H1 (cell line): ENCODE data around the gene CCER1. TPM values are rescaled to one million over a fixed set of nuclear protein-coding genes. Genes with fewer than 3 reads are reported as not detected.

ENCODE experiments used
- CTCF ChIA-PET: fragments of 300-600 bp; sonication (Branson Sonifier 250); formaldehyde crosslinking; loops from one replicate; lab custom pipeline; 2021; ENCODE audit not compliant: partially characterized antibody; lab: Charles Lee
- POLR2A ChIA-PET: fragments of 300-600 bp; sonication (Branson Sonifier 250); formaldehyde crosslinking; loops from one replicate; lab custom pipeline; 2021; ENCODE audit warnings: inconsistent platforms; ENCODE audit not compliant: partially characterized antibody; lab: Charles Lee
- DNase-seq, 2 experiments: peaks; one replicate each; pipeline versions ENCODE4 v3.0.0 to v3.0.0-alpha.2; 2010 to 2022; ENCODE audit warnings: low spot score in 2 of 2, low read depth in 1 of 2, mixed read lengths in 1 of 2
- FAIRE-seq: peaks from 2 replicates; lab custom pipeline; 2011; peaks lifted over from hg19 to GRCh38; lab: Jason Lieb, UNC
- H2AFZ ChIP-seq: 2 replicates; pipeline ENCODE4 v1.8.1; 2012; ENCODE audit warnings: low read length, inconsistent platforms
- H2AK5ac ChIP-seq: 2 replicates; pipeline ENCODE4 v1.6.1; 2013; ENCODE audit warnings: low read depth, low read length
- H2BK120ac ChIP-seq: replicated peaks from 2 replicates; pipeline ENCODE3; 2013; ENCODE audit warnings: low read depth, low read length, inconsistent platforms
- H2BK12ac ChIP-seq: 2 replicates; pipeline ENCODE4 v1.6.1; 2013; ENCODE audit warnings: low read depth, low read length
- H2BK15ac ChIP-seq: 2 replicates; pipeline ENCODE4 v1.6.1; 2013; ENCODE audit warnings: low read length
- H2BK20ac ChIP-seq: 2 replicates; pipeline ENCODE4 v1.6.1; 2013; ENCODE audit warnings: low read length
- H2BK5ac ChIP-seq: 2 replicates; pipeline ENCODE4 v1.6.1; 2013; ENCODE audit warnings: low read depth, low read length
- H3K14ac ChIP-seq: 2 replicates; pipeline ENCODE4 v1.6.1; 2013; ENCODE audit warnings: inconsistent platforms; ENCODE audit not compliant: insufficient read length
- H3K18ac ChIP-seq: 2 replicates; pipeline ENCODE4 v1.6.1; 2013; ENCODE audit warnings: low read length; ENCODE audit errors: extremely low read depth
- H3K23ac ChIP-seq: 2 replicates; pipeline ENCODE4 v1.6.1; 2013; ENCODE audit warnings: inconsistent platforms; ENCODE audit not compliant: insufficient read length
- H3K23me2 ChIP-seq: 2 replicates; pipeline ENCODE4 v1.6.1; 2013; ENCODE audit warnings: low read depth, low read length
- H3K27ac ChIP-seq: 2 replicates; pipeline ENCODE4 v1.6.1; 2011; ENCODE audit warnings: low read depth, low read length, inconsistent platforms
- H3K27me3 ChIP-seq, 4 experiments: replicated peaks in 1 of 4; 1 replicate in 1 of 4; 2 replicates in 3 of 4; pipeline versions ENCODE4 v1.6.1 to v1.8.1; 2011 to 2013; ENCODE audit warnings: low read length in 3 of 4, mild to moderate bottlenecking in 3 of 4, inconsistent platforms in 2 of 4, mixed read lengths in 2 of 4, moderate library complexity in 1 of 4; ENCODE audit not compliant: control insufficient read depth in 3 of 4, insufficient read depth in 3 of 4; ENCODE audit errors: extremely low read depth in 1 of 4
- H3K36me3 ChIP-seq, 4 experiments: 2 replicates each; pipeline versions ENCODE4 v1.6.1 to v1.8.1; 2011 to 2013; ENCODE audit warnings: mild to moderate bottlenecking in 4 of 4, low read length in 3 of 4, moderate library complexity in 2 of 4, control low read depth in 1 of 4, inconsistent platforms in 1 of 4; ENCODE audit not compliant: insufficient read depth in 4 of 4, control insufficient read depth in 2 of 4
- H3K4ac ChIP-seq: replicated peaks from 2 replicates; pipeline ENCODE3; 2013; ENCODE audit warnings: low read length, low read depth, mixed read lengths, inconsistent platforms; ENCODE audit not compliant: insufficient read length
- H3K4me1 ChIP-seq, 4 experiments: replicated peaks in 1 of 4; 1 replicate in 1 of 4; 2 replicates in 3 of 4; pipeline versions ENCODE4 v1.6.1 to v1.8.1; 2011 to 2013; ENCODE audit warnings: low read length in 3 of 4, inconsistent platforms in 2 of 4, mixed read lengths in 1 of 4; ENCODE audit not compliant: insufficient read depth in 4 of 4, control insufficient read depth in 3 of 4
- H3K4me2 ChIP-seq, 2 experiments: 2 replicates each; pipeline versions ENCODE4 v1.6.1 to v1.8.1; 2011 to 2013; ENCODE audit warnings: low read depth in 2 of 2, low read length in 2 of 2, control low read depth in 1 of 2, inconsistent platforms in 1 of 2, mild to moderate bottlenecking in 1 of 2; ENCODE audit not compliant: insufficient read depth in 1 of 2
- H3K4me3 ChIP-seq, 4 experiments: fragments of 200-600, 300-600 bp in 1 of 4; sonication (generic), shearing (Covaris generic), sonication (Bioruptor Twin) in 1 of 4; 2 replicates each; pipeline versions ENCODE4 v1.5.1 to v1.8.1; 2011 to 2016; ENCODE audit warnings: low read length in 4 of 4, low read depth in 3 of 4, control low read depth in 2 of 4, inconsistent platforms in 2 of 4, mild to moderate bottlenecking in 2 of 4, mixed read lengths in 1 of 4, moderate library complexity in 1 of 4; ENCODE audit not compliant: insufficient read depth in 2 of 4; ENCODE audit errors: extremely low read depth in 1 of 4
- H3K56ac ChIP-seq: replicated peaks from 2 replicates; pipeline ENCODE3; 2013; ENCODE audit warnings: low read depth, mild to moderate bottlenecking, mixed read lengths, low read length, inconsistent platforms; ENCODE audit not compliant: insufficient read length
- H3K79me1 ChIP-seq: 2 replicates; pipeline ENCODE4 v1.6.1; 2013; ENCODE audit warnings: low read depth, low read length, control low read depth
- H3K79me2 ChIP-seq, 2 experiments: 2 replicates each; pipeline versions ENCODE4 v1.6.1 to v1.8.1; 2012 to 2013; ENCODE audit warnings: low read length in 2 of 2, mild to moderate bottlenecking in 2 of 2, inconsistent platforms in 1 of 2; ENCODE audit not compliant: insufficient read depth in 2 of 2, control insufficient read depth in 1 of 2
- H3K9ac ChIP-seq, 4 experiments: replicated peaks in 1 of 4; 1 replicate in 1 of 4; 2 replicates in 3 of 4; pipeline versions ENCODE4 v1.6.1 to v1.8.1; 2011 to 2013; ENCODE audit warnings: low read depth in 3 of 4, low read length in 3 of 4, control low read depth in 2 of 4, mild to moderate bottlenecking in 2 of 4, moderate library complexity in 2 of 4, inconsistent platforms in 1 of 4; ENCODE audit errors: extremely low read depth in 1 of 4
- H3K9me3 ChIP-seq, 2 experiments: 2 replicates each; pipeline versions ENCODE4 v1.6.1 to v1.8.1; 2012 to 2013; ENCODE audit warnings: mild to moderate bottlenecking in 2 of 2, moderate library complexity in 2 of 2, control low read depth in 1 of 2, inconsistent platforms in 1 of 2, low read depth in 1 of 2, low read length in 1 of 2, mixed read lengths in 1 of 2; ENCODE audit not compliant: insufficient read depth in 2 of 2
- H4K20me1 ChIP-seq, 2 experiments: replicated peaks in 1 of 2; 2 replicates each; pipeline versions ENCODE3 to v1.8.1; 2011 to 2013; ENCODE audit warnings: inconsistent platforms in 2 of 2, low read length in 2 of 2, mild to moderate bottlenecking in 1 of 2; ENCODE audit not compliant: insufficient read depth in 2 of 2, control insufficient read depth in 1 of 2
- H4K5ac ChIP-seq: 2 replicates; pipeline ENCODE4 v1.6.1; 2013; ENCODE audit warnings: low read length, low read depth, mixed read lengths, inconsistent platforms; ENCODE audit not compliant: insufficient read length
- H4K8ac ChIP-seq: 2 replicates; pipeline ENCODE4 v1.8.0; 2013; ENCODE audit warnings: mild to moderate bottlenecking, moderate library complexity, low read length, inconsistent platforms; ENCODE audit not compliant: insufficient read depth; ENCODE audit errors: extremely low read depth
- H4K91ac ChIP-seq: replicated peaks from 2 replicates; pipeline ENCODE3; 2013; ENCODE audit warnings: low read length, mixed read lengths, inconsistent platforms; ENCODE audit not compliant: insufficient read length
- SIRT6 ChIP-seq: IDR thresholded peaks from one replicate; pipeline ENCODE4 v1.7.1; 2012; ENCODE audit warnings: low read length, inconsistent platforms
- WGBS, 2 experiments: shearing (Covaris generic) in 1 of 2; methylation state at CpG; one replicate each; pipeline versions ENCODE4 v1.1.6 to v1.1.7; 2013 to 2015; ENCODE audit warnings: low lambda C conversion rate in 2 of 2, mixed read lengths in 2 of 2, inconsistent platforms in 1 of 2, low coverage in 1 of 2, missing lambda C conversion rate in 1 of 2; ENCODE audit not compliant: insufficient replicate concordance in 2 of 2, insufficient coverage in 1 of 2, insufficient read length in 1 of 2; ENCODE audit errors: extremely low coverage in 1 of 2, missing lambda C conversion rate in 1 of 2; 5-methylcytosine and 5-hydroxymethylcytosine counted together
- polyA plus RNA-seq, 7 experiments: library from polyadenylated mRNA; depleted of rRNA in 3 of 7; stranded (reverse) in 5 of 7; unstranded in 2 of 7; fragments of >200 nt in 5 of 7; fragments of 200-250 nt in 2 of 7; gene quantifications; 1 replicate in 5 of 7; 2 replicates in 1 of 7; 4 replicates in 1 of 7; pipeline versions ENCODE4 v1.2.1 to v1.2.3, GENCODE V29; 2011 to 2013; ENCODE audit warnings: missing spikeins in 2 of 7, mixed read lengths in 2 of 7
- total RNA-seq: library from RNA; stranded (reverse); fragmentation: NEBNext Ultra II Directional; extraction: Animal tissue kit (Norgen Biotek cat#: 25700); gene quantifications from 2 replicates; pipeline ENCODE4 v1.2.1, GENCODE V29; 2021

CCER1 gene
- total and polyA plus RNA-seq, 2 of the 8 experiments (the other 6 are each of a cell fraction or from before 2014, with no cell fraction given): not detected

DNA sequence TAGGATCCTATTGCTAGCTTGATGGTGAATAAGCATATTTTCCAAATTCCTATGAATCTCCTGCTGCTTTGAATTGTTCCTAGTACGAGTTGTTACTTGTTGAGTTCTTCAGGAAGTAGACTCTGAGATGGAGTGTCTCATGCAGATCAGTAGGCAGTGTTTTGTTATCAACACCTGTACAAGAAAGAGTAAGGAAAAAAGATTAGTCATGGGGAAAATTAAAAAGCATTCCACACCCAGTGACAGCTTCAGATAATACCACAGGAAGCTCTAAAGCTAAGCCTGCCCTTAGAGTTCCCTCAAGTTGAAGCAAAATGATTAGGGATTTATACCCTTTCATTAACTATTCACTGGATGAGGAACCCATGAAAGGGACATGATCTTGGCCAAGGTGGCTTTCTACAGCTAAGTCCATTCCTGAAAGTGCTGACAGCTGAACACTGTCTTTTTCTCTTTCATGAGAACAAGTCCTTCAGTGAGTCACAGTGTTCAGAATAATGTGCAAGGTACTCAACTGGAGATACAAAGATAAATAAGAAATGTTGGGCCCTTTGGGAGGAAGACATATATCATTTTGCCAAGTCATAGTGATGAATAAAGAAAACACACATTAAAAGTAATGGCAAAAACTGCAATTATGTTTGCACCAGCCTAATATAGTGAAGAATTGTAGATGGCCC lies 49.1 kb downstream of the CCER1 start:
- no peak overlapping the region for H2BK120ac ChIP-seq
- WGBS, 2 experiments: 100% methylated on average over 1 of the region's 1 CpG; no CpG with 5 or more reads in 1 of the 2 experiments
- H2BK12ac ChIP-seq: no peak overlapping the region
- no peak for FAIRE-seq
- no peaks in the 10 kb centered on the region for H3K27me3 ChIP-seq
- no peak overlapping the region for H3K4me3 ChIP-seq
- no peak overlapping the region for H2BK5ac ChIP-seq
- no peak overlapping the region for H2AK5ac ChIP-seq
- no peak for DNase-seq
- no peak overlapping the region for H2BK15ac ChIP-seq
- no peaks in the 10 kb centered on the region for H3K4me1 ChIP-seq
- no peak overlapping the region for H3K4ac ChIP-seq
- no peak overlapping the region for H4K5ac ChIP-seq
- no peak overlapping the region for H3K9ac ChIP-seq
- no peak overlapping the region for H3K23ac ChIP-seq
- no peaks in the 10 kb centered on the region for H3K79me1 ChIP-seq
- no peak overlapping the region for H3K56ac ChIP-seq
- H4K20me1 ChIP-seq: no peaks in the 10 kb centered on the region
- H3K18ac ChIP-seq: no peak overlapping the region
- H4K8ac ChIP-seq: no peak overlapping the region
- no peak overlapping the region for H3K27ac ChIP-seq
- no peaks in the 10 kb centered on the region for H3K23me2 ChIP-seq
- no peaks in the 10 kb centered on the region for H3K36me3 ChIP-seq
- no peaks in the 10 kb centered on the region for H3K9me3 ChIP-seq
- TF ChIP-seq SIRT6: no peak
- H2AFZ ChIP-seq: no peak overlapping the region
- no peak overlapping the region for H2BK20ac ChIP-seq
- no peak overlapping the region for H3K14ac ChIP-seq
- no peaks in the 10 kb centered on the region for H3K79me2 ChIP-seq
- POLR2A ChIA-PET: no interaction called here
- CTCF ChIA-PET: interaction anchor here (0.8 to 1.3 kb wide), 2 partner anchors 31 to 35 kb away, joined by 3 to 4 read pairs; no protein-coding TSS in a partner anchor
- H3K4me2 ChIP-seq: no peak overlapping the region
- no peak overlapping the region for H4K91ac ChIP-seq
